ENCODE results near the gene ACOX1.

ACOX1 gene

GRCh38 chr17:76022973-76023899, 44.3 kb upstream of the ACOX1 start:
- no peak for TF ChIP-seq CTCF (IDR thresholded peaks at IDR 0.05; ENCODE audit: low read depth, low read length, poor library complexity, severe bottlenecking)
- no peak for TF ChIP-seq EZH2phosphoT487 (IDR thresholded peaks at IDR 0.05; ENCODE audit: borderline replicate concordance, low read length)
- no peaks in the 10 kb centered on the region for H4K20me1 ChIP-seq (ENCODE audit: control insufficient read depth, insufficient read depth, low read depth, low read length)
- no peaks in the 10 kb centered on the region for H3K9me2 ChIP-seq (replicated peaks; ENCODE audit: control insufficient read depth, low read length)
- no peak overlapping the region for H3K27ac ChIP-seq (ENCODE audit: low read depth, low read length)
- no peaks in the 10 kb centered on the region for H3K4me1 ChIP-seq (ENCODE audit: control insufficient read depth, low read length)
- no peaks in the 10 kb centered on the region for H3K9me3 ChIP-seq (ENCODE audit: control insufficient read depth, insufficient read depth, low read length)
- no peaks in the 10 kb centered on the region for H3K79me2 ChIP-seq (ENCODE audit: control insufficient read depth, low read length)
- no peaks in the 10 kb centered on the region for H3K36me3 ChIP-seq (ENCODE audit: control insufficient read depth, low read length)
- no peak overlapping the region for H3K4me2 ChIP-seq (ENCODE audit: low read length)
- peaks cover 5% of the 10 kb centered on the region; the same call in 1 of the 2 replicates for H3F3A ChIP-seq (ENCODE audit: control insufficient read depth, insufficient read depth)
- H3K27me3 ChIP-seq (ENCODE audit: control insufficient read depth, low read length) = no peaks in the 10 kb centered on the region
- no peak overlapping the region for H3K4me3 ChIP-seq (ENCODE audit: low read length)

- peaks cover 5% of the 10 kb centered on the region; the same call in 1 of the 2 replicates for H3F3A ChIP-seq (ENCODE audit: control insufficient read depth, insufficient read depth)
- no peak for TF ChIP-seq CTCF (IDR thresholded peaks at IDR 0.05; ENCODE audit: low read depth, low read length, poor library complexity, severe bottlenecking)
- TF ChIP-seq EZH2phosphoT487 (IDR thresholded peaks at IDR 0.05; ENCODE audit: borderline replicate concordance, low read length) = no peak
- H3K27ac ChIP-seq (ENCODE audit: low read depth, low read length) = no peak overlapping the region
- H3K79me2 ChIP-seq (ENCODE audit: control insufficient read depth, low read length) = no peaks in the 10 kb centered on the region
- H3K4me2 ChIP-seq (ENCODE audit: low read length) = no peak overlapping the region
- H3K4me1 ChIP-seq (ENCODE audit: control insufficient read depth, low read length) = no peaks in the 10 kb centered on the region
- no peaks in the 10 kb centered on the region for H3K9me3 ChIP-seq (ENCODE audit: control insufficient read depth, insufficient read depth, low read length)
- H3K36me3 ChIP-seq (ENCODE audit: control insufficient read depth, low read length) = no peaks in the 10 kb centered on the region
- no peaks in the 10 kb centered on the region for H3K27me3 ChIP-seq (ENCODE audit: control insufficient read depth, low read length)
- H4K20me1 ChIP-seq (ENCODE audit: control insufficient read depth, insufficient read depth, low read depth, low read length) = no peaks in the 10 kb centered on the region
- no peak overlapping the region for H3K4me3 ChIP-seq (ENCODE audit: low read length)
- no peaks in the 10 kb centered on the region for H3K9me2 ChIP-seq (replicated peaks; ENCODE audit: control insufficient read depth, low read length)
These were observed 43.3 kb upstream of the ACOX1 start for GRCh38 chr17:76022285-76022684.

GRCh38 chr17:76019833-76020467, 41.0 kb upstream of the ACOX1 start:
- Histone ChIP-seq H3K79me2 (ENCODE audit: control insufficient read depth, low read length) (no peaks in the 10 kb centered on the region), H4K20me1 (ENCODE audit: control insufficient read depth, insufficient read depth, low read depth, low read length) (no peaks in the 10 kb centered on the region), H3K36me3 (ENCODE audit: control insufficient read depth, low read length) (no peaks in the 10 kb centered on the region), H3K27ac (ENCODE audit: low read depth, low read length) (no peak overlapping the region), H3K4me3 (ENCODE audit: low read length) (no peak overlapping the region), H3K9me2 (replicated peaks; ENCODE audit: control insufficient read depth, low read length) (no peaks in the 10 kb centered on the region), H3K27me3 (ENCODE audit: control insufficient read depth, low read length) (no peaks in the 10 kb centered on the region), H3K9me3 (ENCODE audit: control insufficient read depth, insufficient read depth, low read length) (no peaks in the 10 kb centered on the region), H3F3A (ENCODE audit: control insufficient read depth, insufficient read depth) (peaks cover 5% of the 10 kb centered on the region; the same call in 1 of the 2 replicates), H3K4me2 (ENCODE audit: low read length) (no peak overlapping the region), H3K4me1 (ENCODE audit: control insufficient read depth, low read length) (no peaks in the 10 kb centered on the region)
- no peak for TF ChIP-seq EZH2phosphoT487 (IDR thresholded peaks at IDR 0.05; ENCODE audit: borderline replicate concordance, low read length)
- no peak for TF ChIP-seq CTCF (IDR thresholded peaks at IDR 0.05; ENCODE audit: low read depth, low read length, poor library complexity, severe bottlenecking)
